GM19395 (cell line): ENCODE results near the gene CHTF18.
"Not testable (repeated sequence)": the region's sequence is repeated elsewhere in the genome, so short reads cannot be mapped to it uniquely, and the experiment has no call there.

Experiments used
- ATAC-seq: cut with Tn5 transposase; IDR thresholded peaks from one replicate; pipeline ENCODE4 v1.9.1; 2021; ENCODE audit warnings: mild to moderate bottlenecking, moderate library complexity; ENCODE audit not compliant: unreplicated experiment

CHTF18 gene

GRCh38 chr16:825341-826061, 37.1 kb downstream of the CHTF18 start:
- no peak for ATAC-seq

GRCh38 chr16:827513-827912, 39.1 kb downstream of the CHTF18 start:
- no peak for ATAC-seq

DNA sequence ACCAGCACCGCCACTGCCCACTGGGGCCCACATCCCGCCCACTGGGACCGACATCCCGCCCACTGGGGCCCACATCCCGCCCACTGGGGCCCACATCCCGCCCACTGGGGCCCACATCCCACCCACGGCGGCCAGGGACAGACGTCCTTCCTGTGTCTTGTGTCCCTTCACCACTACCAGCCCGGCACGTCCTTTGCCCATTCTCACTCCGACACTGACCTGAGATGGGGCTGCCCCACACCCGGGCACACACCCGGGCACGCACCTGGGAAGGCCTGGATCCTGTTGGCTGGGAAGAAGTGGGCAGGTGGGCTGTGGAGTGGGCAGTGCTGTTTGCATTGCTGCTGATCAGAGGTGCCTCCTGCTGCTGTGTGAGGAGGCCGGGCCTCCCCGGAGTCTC, 40.5 kb downstream of the CHTF18 start:
- ATAC-seq = no peak

GRCh38 chr16:830107-830870, 41.9 kb downstream of the CHTF18 start:
- no peak for ATAC-seq

DNA sequence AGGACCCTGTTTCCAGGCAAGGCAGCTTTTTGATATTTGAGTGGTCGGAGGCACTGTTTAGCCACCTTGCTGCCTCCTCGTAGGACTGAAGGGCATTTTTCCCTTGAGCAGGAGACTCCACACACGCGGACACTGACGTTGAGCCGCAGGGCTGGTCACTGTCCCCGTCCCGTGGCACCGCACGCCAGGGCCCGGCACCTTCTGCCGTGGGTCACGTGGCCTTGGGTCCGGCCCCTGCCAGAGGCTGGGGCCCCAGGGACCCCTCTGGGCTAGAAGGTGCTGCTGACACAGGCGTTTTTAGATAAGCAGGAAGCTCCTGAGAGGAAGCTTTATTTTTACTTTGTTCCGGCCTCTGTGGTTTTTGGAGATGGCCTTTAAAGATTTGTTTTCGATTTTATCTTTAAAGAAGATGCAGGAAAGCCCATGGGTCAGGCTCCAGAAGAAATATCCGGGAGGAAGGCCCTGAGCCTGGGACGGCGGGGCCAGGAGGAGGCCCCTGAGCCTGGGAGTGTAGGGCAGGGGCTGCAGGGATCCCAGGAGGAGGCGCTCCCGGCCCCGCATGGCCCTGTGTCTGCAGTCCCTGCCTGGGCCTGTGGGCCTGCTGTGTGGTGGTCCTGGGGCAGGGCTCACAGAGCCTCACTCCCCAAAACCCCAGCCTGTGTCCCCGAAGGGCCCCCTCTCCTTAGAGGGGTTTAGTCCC, 42.6 kb downstream of the CHTF18 start:
- no peak for ATAC-seq

DNA sequence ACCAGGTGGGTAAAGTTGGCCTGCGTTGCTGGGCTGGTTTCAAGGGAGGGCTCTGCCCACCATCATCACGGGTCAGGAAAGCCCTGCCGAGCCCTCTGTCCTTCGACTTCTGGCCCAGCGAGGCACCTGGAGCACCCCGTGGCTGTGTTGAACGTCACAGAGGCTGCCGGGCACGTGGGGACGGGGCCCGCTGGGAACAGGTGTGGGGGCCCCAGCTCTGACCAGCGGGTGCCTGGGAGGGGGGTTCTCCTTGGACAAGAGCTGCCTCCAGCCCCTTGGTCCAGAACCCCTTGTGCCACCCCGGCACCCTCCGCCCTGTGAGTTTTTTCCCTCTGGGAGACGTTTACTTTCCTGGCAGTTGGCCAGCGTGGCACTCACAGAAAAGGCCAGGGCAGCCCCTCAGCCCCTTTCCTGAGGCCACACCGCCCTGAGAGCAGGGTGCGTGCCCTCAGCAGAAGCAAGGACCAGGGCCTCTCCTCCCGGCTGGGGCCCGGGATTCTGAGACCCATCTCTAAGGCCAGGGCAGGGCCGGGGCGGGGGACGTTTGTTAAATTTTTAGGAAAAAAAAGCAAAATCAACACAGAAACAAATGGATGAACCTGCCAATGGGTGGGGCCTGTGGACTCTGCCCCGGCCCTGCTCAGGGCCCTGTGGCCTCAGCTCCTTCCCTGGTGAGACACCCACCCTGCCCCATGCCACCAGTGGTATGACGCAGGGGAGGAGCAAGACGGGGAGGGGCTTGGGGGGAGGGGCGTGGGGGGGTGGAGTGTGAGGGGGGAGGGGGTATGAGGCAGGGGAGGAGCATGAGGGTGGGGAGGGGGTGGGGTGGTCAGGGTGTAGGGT, 43.4 kb downstream of the CHTF18 start:
- no peak for ATAC-seq

DNA sequence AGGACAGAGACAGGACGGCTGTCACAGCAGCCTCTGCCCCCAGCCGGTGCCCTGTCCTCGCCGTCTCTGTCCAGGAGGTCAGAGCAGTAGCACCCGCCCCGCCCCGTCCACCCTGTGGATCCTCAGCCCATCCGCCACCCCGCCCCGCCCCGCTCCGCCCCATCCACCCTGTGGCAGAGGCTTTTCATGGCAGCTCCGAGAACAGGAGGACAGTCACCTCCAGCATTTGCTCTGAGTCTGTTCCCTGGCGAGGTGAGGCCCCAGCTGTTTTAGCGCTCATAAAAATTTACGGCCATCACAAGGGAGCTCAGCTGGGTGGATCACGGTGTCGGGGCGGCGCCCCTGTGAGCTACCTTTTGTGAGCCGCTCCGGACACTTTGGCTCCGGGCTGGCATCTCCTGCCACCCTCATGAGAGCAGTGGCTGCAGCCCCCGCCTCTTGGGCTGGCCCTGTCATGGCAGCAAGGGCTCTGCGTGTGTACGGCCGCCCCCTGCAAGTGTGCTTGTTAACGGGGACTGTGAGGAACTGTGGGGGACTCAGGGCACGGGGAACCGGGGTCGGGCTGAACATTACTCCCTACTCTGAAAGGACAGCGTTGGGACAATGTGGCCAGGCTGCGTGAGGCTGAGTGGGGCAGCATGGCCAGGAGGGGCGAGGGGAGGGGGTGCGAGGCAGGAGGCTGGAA, 44.4 kb downstream of the CHTF18 start:
- ATAC-seq = no peak

DNA sequence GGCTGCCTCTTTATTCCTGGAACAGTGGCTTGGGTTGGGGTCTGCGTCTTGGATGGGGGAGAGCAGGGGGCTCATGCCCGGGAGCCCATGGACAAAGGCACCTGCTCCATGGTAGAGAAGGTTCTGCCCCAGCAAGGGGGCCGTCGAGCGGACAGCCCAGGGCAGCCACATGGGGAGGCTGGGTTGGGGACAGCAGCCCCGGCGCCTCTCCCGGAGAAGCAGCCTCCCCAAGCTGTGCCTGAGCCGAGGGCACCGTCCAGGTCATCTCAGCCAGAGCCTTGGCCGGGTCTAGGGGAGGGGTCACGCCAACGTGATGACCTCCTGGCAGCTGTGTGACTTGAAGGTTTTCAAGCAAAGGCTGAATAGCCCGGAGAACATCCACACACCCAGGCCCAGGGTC, 45.0 kb downstream of the CHTF18 start:
- ATAC-seq = no peak

- no peak for ATAC-seq
Observed at GRCh38 chr16:835373-835772, 47.0 kb downstream of the CHTF18 start.

DNA sequence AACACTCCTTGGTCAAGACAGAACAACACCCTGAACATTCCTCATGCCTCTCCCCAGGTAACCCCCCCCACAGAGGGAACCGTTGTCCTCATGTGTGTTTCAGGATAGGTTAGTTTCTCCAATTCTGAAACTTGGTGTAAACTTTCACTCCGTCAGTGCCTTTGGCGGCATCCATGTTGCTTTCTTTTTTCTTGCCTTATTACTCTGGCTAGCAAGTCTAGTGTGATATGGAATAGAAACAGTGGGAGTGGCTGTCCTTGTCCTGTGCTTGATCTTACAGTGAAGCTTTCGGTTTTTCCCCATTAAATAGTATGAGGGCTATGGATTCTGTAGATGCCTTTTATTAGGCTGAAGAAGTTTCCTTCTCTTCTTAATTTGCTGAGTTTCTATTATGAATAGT, 47.8 kb downstream of the CHTF18 start:
- no peak for ATAC-seq

DNA sequence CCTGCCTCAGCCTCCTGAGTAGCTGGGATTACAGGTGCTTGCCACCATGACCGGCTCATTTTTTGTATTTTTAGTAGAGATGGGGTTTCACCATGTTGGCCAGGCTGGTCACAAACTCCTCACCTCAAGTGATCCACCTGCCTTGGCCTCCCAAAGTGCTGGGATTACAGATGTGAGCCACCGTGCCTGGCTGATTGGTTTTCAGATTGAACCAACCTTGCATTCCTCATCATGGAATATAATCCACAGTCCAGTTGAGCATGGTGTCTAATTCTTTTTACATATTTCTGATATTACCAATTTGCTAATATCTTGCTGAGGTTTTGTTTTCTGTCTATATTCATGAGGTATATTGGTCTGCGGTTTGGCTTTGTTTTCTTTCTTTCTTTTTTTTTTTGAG, 48.4 kb downstream of the CHTF18 start:
- ATAC-seq = not testable (repeated sequence)

- no peak for ATAC-seq
Observed at GRCh38 chr16:838741-839140, 50.3 kb downstream of the CHTF18 start.

- ATAC-seq = no peak
Observed at GRCh38 chr16:839643-840408, 51.4 kb downstream of the CHTF18 start.

GRCh38 chr16:840561-841454, 52.4 kb downstream of the CHTF18 start:
- no peak for ATAC-seq

DNA sequence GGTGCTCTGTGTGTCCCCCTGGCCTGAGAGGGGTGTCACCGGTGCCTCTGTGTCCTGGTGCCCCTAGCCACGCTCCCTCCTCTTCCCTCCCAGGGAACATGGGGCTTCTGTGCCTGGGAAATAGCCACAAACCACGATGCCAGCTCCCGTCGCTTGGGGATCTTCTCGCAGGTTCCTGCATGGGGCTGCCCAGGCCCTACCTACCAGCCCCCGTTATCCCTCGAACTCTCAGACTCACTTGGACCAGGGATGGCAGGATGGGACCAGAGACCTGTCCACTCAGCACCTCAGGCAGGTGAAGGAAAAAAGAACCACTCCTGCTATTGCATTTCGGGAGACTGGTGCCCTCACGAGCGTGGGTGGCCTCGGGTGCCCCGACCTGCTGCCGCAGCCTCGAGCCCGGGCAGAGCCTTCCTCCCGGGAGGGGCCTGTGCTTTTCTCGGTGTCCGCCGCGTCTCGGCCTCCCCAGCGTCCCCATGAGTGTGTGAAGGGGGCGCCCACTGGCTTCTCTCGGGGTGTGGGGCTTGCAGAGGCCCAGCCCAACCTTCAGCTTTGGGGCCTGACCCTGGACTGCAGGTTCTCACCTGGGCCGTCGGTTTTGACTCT, 53.1 kb downstream of the CHTF18 start:
- no peak for ATAC-seq

GRCh38 chr16:842061-842476, 53.6 kb downstream of the CHTF18 start:
- ATAC-seq = no peak

DNA sequence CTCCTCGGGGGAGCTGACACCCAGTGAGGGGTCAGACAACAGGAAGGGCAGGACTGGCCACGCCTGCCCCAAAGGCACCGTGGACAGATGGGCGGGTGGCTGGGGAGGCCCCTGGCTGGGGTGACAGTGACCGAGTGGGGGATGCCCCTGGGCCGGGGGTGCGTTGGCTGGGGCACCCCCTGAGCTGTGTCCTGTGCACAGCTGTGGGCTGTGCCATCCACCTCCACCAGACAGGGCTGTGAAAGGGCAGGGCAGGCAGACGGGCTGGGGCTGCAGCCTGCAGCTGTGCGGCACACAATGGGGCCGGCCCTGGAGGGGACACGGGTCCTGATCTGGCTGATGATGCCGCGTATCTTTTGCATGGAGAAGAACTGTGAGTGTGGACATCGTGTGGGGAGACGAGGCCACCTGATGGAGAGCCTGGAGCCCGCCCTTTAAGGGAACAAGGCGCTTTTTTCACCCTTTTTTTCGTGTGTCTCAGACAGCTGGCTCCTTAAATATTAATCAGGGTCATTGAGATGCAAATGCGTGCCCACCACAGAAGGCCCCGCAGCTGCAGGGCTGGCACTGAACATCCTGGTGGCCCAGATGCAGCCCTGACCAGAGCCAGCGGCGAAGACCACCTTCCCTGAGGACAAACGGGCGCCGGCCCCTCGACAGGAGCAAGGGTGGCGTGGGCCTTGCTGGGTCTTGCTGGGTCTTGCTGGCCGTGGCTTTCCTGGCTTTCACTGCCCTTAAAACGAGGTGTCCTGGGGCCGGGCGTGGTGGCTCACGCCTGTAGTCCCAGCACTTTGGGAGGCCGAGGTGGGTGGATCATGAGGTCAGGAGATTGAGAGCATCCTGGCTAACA, 54.5 kb downstream of the CHTF18 start:
- ATAC-seq = no peak
